ENCODE data around the gene CD24.

Gene CD24

GRCh38 chr6:106922626-106923025 lies 51.9 kb downstream of the CD24 start:
- DNase-seq (ENCODE audit: low read depth): no peak
- no peak for TF ChIP-seq CTCF (IDR thresholded peaks at IDR 0.05; ENCODE audit: insufficient read depth, low read depth, low read length, missing control alignments)
- H3K4me3 ChIP-seq (ENCODE audit: low read length): no peak overlapping the region
